IMR-90 (cell line): ENCODE data around the gene NOL9. TPM values are rescaled to one million over a fixed set of nuclear protein-coding genes. Genes with fewer than 3 reads are reported as not detected.

Experiments
- ATAC-seq: fragments of 200-7000 bp; cut with Tn5 transposase; 2 replicates; pipeline ENCODE4 v1.9.1; 2020; ENCODE audit warnings: low read depth, mild to moderate bottlenecking, moderate library complexity
- BruUV-seq: library from RNA; stranded (reverse); fragments of 400-500 nt; replicated peaks from 2 replicates; lab custom pipeline; 2021; lab: Mats Ljungman, UMichigan
- CTCF ChIA-PET: fragments of 300-600 bp; formaldehyde crosslinking; extraction: SDS; loops from one replicate; lab custom pipeline; 2021; ENCODE audit warnings: antibody characterized with exemption; lab: Yijun Ruan, JAX
- POLR2A ChIA-PET: fragments of 300-600 bp; sonication (Branson Sonifier 250); formaldehyde crosslinking; loops from one replicate; lab custom pipeline; 2022; ENCODE audit warnings: antibody characterized with exemption; ENCODE audit not compliant: unreplicated experiment; lab: Charles Lee
- DNase-seq: peaks from one replicate; pipeline ENCODE4 v3.0.0; 2013
- H2AFZ ChIP-seq: replicated peaks from 2 replicates; pipeline ENCODE3; 2013; ENCODE audit warnings: low read length, mild to moderate bottlenecking; ENCODE audit not compliant: poor library complexity
- H2AK5ac ChIP-seq: 2 replicates; pipeline ENCODE4 v1.6.1; 2013; ENCODE audit warnings: low read depth, low read length, inconsistent platforms
- H2AK9ac ChIP-seq: replicated peaks from 2 replicates; pipeline ENCODE3; 2013; ENCODE audit warnings: mild to moderate bottlenecking, low read depth, low read length, moderate library complexity; ENCODE audit not compliant: poor library complexity
- H2BK120ac ChIP-seq: 2 replicates; pipeline ENCODE4 v1.6.1; 2013; ENCODE audit warnings: low read depth, low read length, inconsistent platforms
- H2BK15ac ChIP-seq: 3 replicates; pipeline ENCODE4 v1.6.1; 2013; ENCODE audit warnings: low read depth, low read length, inconsistent platforms
- H2BK20ac ChIP-seq: 2 replicates; pipeline ENCODE4 v1.6.1; 2013; ENCODE audit warnings: low read depth, mild to moderate bottlenecking, inconsistent platforms, low read length, moderate library complexity
- H2BK5ac ChIP-seq: 2 replicates; pipeline ENCODE4 v1.6.1; 2013; ENCODE audit warnings: mild to moderate bottlenecking, low read depth, low read length, inconsistent platforms; ENCODE audit not compliant: poor library complexity, severe bottlenecking
- H3K14ac ChIP-seq: replicated peaks from 2 replicates; pipeline ENCODE4 v1.6.1; 2013; ENCODE audit warnings: low read depth, low read length, inconsistent platforms
- H3K18ac ChIP-seq: 2 replicates; pipeline ENCODE4 v1.6.1; 2013; ENCODE audit warnings: low read depth, low read length, control low read depth
- H3K23ac ChIP-seq: 2 replicates; pipeline ENCODE4 v1.6.1; 2013; ENCODE audit warnings: low read depth, low read length, inconsistent platforms
- H3K27ac ChIP-seq: 2 replicates; pipeline ENCODE4 v1.5.1; 2013; ENCODE audit warnings: mild to moderate bottlenecking, control low read depth, low read length; ENCODE audit not compliant: insufficient read depth
- H3K27me3 ChIP-seq: 2 replicates; pipeline ENCODE4 v1.6.1; 2013; ENCODE audit warnings: low read length; ENCODE audit not compliant: control insufficient read depth, insufficient read depth
- H3K36me3 ChIP-seq: 2 replicates; pipeline ENCODE4 v1.6.1; 2013; ENCODE audit warnings: low read length, mixed read lengths; ENCODE audit not compliant: control insufficient read depth, insufficient read depth
- H3K4ac ChIP-seq: 2 replicates; pipeline ENCODE4 v1.6.1; 2013; ENCODE audit warnings: low read depth, low read length, inconsistent platforms
- H3K4me1 ChIP-seq: 2 replicates; pipeline ENCODE4 v1.6.1; 2013; ENCODE audit warnings: low read length, mixed read lengths; ENCODE audit not compliant: control insufficient read depth, insufficient read depth
- H3K4me2 ChIP-seq: 2 replicates; pipeline ENCODE4 v1.6.1; 2013; ENCODE audit warnings: low read depth, mild to moderate bottlenecking, control low read depth, low read length, moderate library complexity
- H3K4me3 ChIP-seq: 2 replicates; pipeline ENCODE4 v1.5.1; 2013; ENCODE audit warnings: low read depth, mild to moderate bottlenecking, control low read depth, low read length, moderate library complexity; ENCODE audit not compliant: insufficient read depth
- H3K56ac ChIP-seq: 2 replicates; pipeline ENCODE4 v1.6.1; 2013; ENCODE audit warnings: low read length, inconsistent platforms; ENCODE audit not compliant: insufficient read depth; ENCODE audit errors: extremely low read depth
- H3K79me1 ChIP-seq, 2 experiments: 2 replicates each; pipeline ENCODE4 v1.6.1; 2013; ENCODE audit warnings: low read length in 2 of 2, inconsistent platforms in 1 of 2, low read depth in 1 of 2
- H3K9ac ChIP-seq: 2 replicates; pipeline ENCODE4 v1.6.1; 2013; ENCODE audit warnings: low read depth, low read length, control low read depth
- H3K9me1 ChIP-seq: 2 replicates; pipeline ENCODE4 v1.6.1; 2013; ENCODE audit warnings: low read length, inconsistent platforms; ENCODE audit not compliant: insufficient read depth
- H3K9me3 ChIP-seq: 2 replicates; pipeline ENCODE4 v1.6.1; 2013; ENCODE audit warnings: low read length; ENCODE audit not compliant: control insufficient read depth, insufficient read depth
- H4K20me1 ChIP-seq: 2 replicates; pipeline ENCODE4 v1.6.1; 2013; ENCODE audit warnings: low read length, inconsistent platforms; ENCODE audit not compliant: insufficient read depth
- H4K5ac ChIP-seq: 2 replicates; pipeline ENCODE4 v1.6.1; 2013; ENCODE audit warnings: mild to moderate bottlenecking, low read depth, low read length, control low read depth
- H4K8ac ChIP-seq, 2 experiments: 2 replicates each; pipeline ENCODE4 v1.6.1; 2013; ENCODE audit warnings: low read depth in 2 of 2, low read length in 2 of 2, control low read depth in 1 of 2, inconsistent platforms in 1 of 2
- H4K91ac ChIP-seq: 2 replicates; pipeline ENCODE4 v1.6.1; 2013; ENCODE audit warnings: low read depth, low read length, inconsistent platforms; ENCODE audit not compliant: insufficient read depth
- CHD1 ChIP-seq: IDR thresholded peaks from 2 replicates; pipeline ENCODE4 v1.6.1; 2012; ENCODE audit warnings: low read depth, low read length, improper control_type of control experiment
- WGBS, 2 experiments: methylation state at CpG; one replicate each; pipeline versions ENCODE4 v1.1.5 to v1.1.7; 2013; ENCODE audit warnings: missing lambda C conversion rate in 2 of 2; ENCODE audit not compliant: insufficient read length in 1 of 2; ENCODE audit errors: extremely low coverage in 2 of 2; 5-methylcytosine and 5-hydroxymethylcytosine counted together
- dilution Hi-C: fragments of 300-500 bp; cut with HindIII; formaldehyde crosslinking; loops from one replicate; pipeline ENCODE4 v1.14.3; 2018; ENCODE audit warnings: low sequenced_read_pairs; ENCODE audit not compliant: unreplicated experiment
- in situ Hi-C: fragments of 300-500 bp; cut with MboI; formaldehyde crosslinking; loops from 3 replicates; pipeline ENCODE4 v1.14.3; 2019; ENCODE audit warnings: low sequenced_read_pairs, inconsistent platforms, mixed read lengths
- intact Hi-C: fragments of 100-400 bp; cut with micrococcal nuclease; formaldehyde crosslinking; loops from 2 replicates; pipeline ENCODE4 v1.10.0; 2022
- polyA plus RNA-seq, 3 experiments: library from polyadenylated mRNA; depleted of rRNA; stranded (reverse); fragments of >200 nt; gene quantifications; 2 replicates each; pipeline ENCODE4 v1.2.3, GENCODE V29; 2012; ENCODE audit warnings: low replicate concordance in 1 of 3
- total RNA-seq: library from RNA; depleted of rRNA; stranded (reverse); fragments of >200 nt; gene quantifications from 2 replicates; pipeline ENCODE4 v1.2.3, GENCODE V29; 2012
- TF ChIP-seq, protein P1 (sequence below): conservative IDR thresholded peaks from 2 replicates; pipeline ENCODE4 v1.5.1; 2012; ENCODE audit warnings: mild to moderate bottlenecking, low read depth, low read length, improper control_type of control experiment

Gene NOL9
- total and polyA plus RNA-seq, 2 of the 4 experiments (the other 2 are of a cell fraction): 13.0 to 19.2 TPM

DNA sequence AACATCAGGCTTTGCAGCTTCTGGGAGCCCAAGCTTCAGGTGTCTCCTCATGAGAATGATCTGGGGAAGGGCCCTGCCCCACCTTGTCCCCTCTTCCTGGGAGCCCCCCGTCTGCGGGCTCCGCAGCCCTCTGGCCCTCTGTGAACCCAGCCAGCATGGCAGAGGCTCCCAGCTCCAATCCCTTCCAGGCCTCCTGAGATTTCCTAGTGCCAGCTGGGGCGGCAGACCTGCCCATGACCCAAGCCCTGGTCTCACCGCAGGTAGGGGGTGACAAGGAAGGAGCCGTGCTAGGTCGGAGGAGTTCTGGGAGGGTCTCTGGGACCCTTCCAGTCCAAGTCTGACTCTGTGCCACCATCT, 70.6 kb downstream of the NOL9 start:
- Histone ChIP-seq H2BK5ac (no peak overlapping the region), H3K18ac (no peak overlapping the region), H3K27ac (no peak overlapping the region), H2AK5ac (no peak overlapping the region), H3K14ac (no peak overlapping the region), H3K9me3 (no peaks in the 10 kb centered on the region), H3K36me3 (no peaks in the 10 kb centered on the region), H3K9ac (no peak overlapping the region), H4K5ac (no peak overlapping the region), H3K4me1 (0 out of 2 replicates have a peak, but pooled peaks cover 2% of the 10 kb centered on the region), H2BK20ac (no peak overlapping the region), H4K91ac (no peak overlapping the region), H3K9me1 (no peaks in the 10 kb centered on the region), H3K79me1 (peaks cover 3 to 4% of the 10 kb centered on the region in 2 experiments; a peak in 1 of 4 replicates), H4K20me1 (peaks cover 3% of the 10 kb centered on the region; the same call in 1 of the 2 replicates), H4K8ac (no peak overlapping the region), H3K4me2 (no peak overlapping the region), H3K27me3 (no peaks in the 10 kb centered on the region), H3K56ac (no peak overlapping the region), H3K4me3 (no peak overlapping the region), H3K4ac (no peak overlapping the region), H2BK15ac (no peak overlapping the region), H2BK120ac (no peak overlapping the region), H3K23ac (no peak overlapping the region), H2AFZ (no peak overlapping the region), H2AK9ac (no peak overlapping the region)
- DNase-seq (no peak), ATAC-seq (no peak)
- intact Hi-C loops: no loop called here
- in situ Hi-C loops: no loop called here
- dilution Hi-C loops: no loop called here
- TF ChIP-seq, protein P1, sequence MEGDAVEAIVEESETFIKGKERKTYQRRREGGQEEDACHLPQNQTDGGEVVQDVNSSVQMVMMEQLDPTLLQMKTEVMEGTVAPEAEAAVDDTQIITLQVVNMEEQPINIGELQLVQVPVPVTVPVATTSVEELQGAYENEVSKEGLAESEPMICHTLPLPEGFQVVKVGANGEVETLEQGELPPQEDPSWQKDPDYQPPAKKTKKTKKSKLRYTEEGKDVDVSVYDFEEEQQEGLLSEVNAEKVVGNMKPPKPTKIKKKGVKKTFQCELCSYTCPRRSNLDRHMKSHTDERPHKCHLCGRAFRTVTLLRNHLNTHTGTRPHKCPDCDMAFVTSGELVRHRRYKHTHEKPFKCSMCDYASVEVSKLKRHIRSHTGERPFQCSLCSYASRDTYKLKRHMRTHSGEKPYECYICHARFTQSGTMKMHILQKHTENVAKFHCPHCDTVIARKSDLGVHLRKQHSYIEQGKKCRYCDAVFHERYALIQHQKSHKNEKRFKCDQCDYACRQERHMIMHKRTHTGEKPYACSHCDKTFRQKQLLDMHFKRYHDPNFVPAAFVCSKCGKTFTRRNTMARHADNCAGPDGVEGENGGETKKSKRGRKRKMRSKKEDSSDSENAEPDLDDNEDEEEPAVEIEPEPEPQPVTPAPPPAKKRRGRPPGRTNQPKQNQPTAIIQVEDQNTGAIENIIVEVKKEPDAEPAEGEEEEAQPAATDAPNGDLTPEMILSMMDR: no peak
- no peak for TF ChIP-seq CHD1
- no TSS peak for BruUV-seq
- ChIA-PET POLR2A (no interaction called here), CTCF (no interaction called here)
- WGBS, 2 experiments: 100% methylated on average over 1 of the region's 7 CpGs; no CpG with 5 or more reads in 1 of the 2 experiments
